Neural crest cell (in vitro differentiated cells): Measurements from ENCODE around the gene ZFP92. TPM values are rescaled to one million over a fixed set of nuclear protein-coding genes. Genes with fewer than 3 reads are reported as not detected.
"Not testable (repeated sequence)": the region's sequence is repeated elsewhere in the genome, so short reads cannot be mapped to it uniquely, and the experiment has no call there.

Source experiments
- DNase-seq: peaks from one replicate; pipeline ENCODE4 v3.0.0; 2021; ENCODE audit warnings: low read depth, mixed read lengths, low spot score
- H3K27ac Mint-ChIP-seq: one replicate; pipeline ENCODE4 v1.8.0; 2021; ENCODE audit warnings: mild to moderate bottlenecking, mixed read lengths; ENCODE audit not compliant: unreplicated experiment
- H3K27me3 Mint-ChIP-seq: 2 replicates; pipeline ENCODE4 v1.8.0; 2021; ENCODE audit warnings: low read depth, mild to moderate bottlenecking, mixed read lengths
- H3K36me3 Mint-ChIP-seq: 2 replicates; pipeline ENCODE4 v1.8.0; 2021; ENCODE audit warnings: low read depth, mild to moderate bottlenecking, mixed read lengths
- H3K4me1 Mint-ChIP-seq: 2 replicates; pipeline ENCODE4 v1.8.0; 2021; ENCODE audit warnings: mixed read lengths
- H3K4me3 Mint-ChIP-seq: one replicate; pipeline ENCODE4 v1.8.0; 2021; ENCODE audit warnings: mild to moderate bottlenecking, mixed read lengths
- H3K9me3 Mint-ChIP-seq: 2 replicates; pipeline ENCODE4 v1.8.0; 2021; ENCODE audit warnings: mixed read lengths
- total RNA-seq: library from RNA; stranded (reverse); gene quantifications from 2 replicates; pipeline ENCODE4 v1.2.1, GENCODE V29; 2021
- TF ChIP-seq, protein P1 (sequence below): fragments of 200-600 bp; sonication (generic); conservative IDR thresholded peaks from 2 replicates; pipeline ENCODE4 v1.5.0; 2021; ENCODE audit warnings: antibody characterized with exemption, mild to moderate bottlenecking

Gene ZFP92
- total RNA-seq, 1 donor from 2014 or later: 0.23 TPM

GRCh38 chrX:153400146-153401132 lies 10.8 kb upstream of the ZFP92 start:
- Mint-ChIP-seq H3K4me3 (no peak overlapping the region), H3K4me1 (no peaks in the 10 kb centered on the region), H3K9me3 (peaks cover 14% of the 10 kb centered on the region), H3K27ac (no peak overlapping the region), H3K36me3 (peaks cover 3% of the 10 kb centered on the region), H3K27me3 (peaks cover 17% of the 10 kb centered on the region)
- peak; percentile 53 for DNase-seq
- TF ChIP-seq, protein P1, sequence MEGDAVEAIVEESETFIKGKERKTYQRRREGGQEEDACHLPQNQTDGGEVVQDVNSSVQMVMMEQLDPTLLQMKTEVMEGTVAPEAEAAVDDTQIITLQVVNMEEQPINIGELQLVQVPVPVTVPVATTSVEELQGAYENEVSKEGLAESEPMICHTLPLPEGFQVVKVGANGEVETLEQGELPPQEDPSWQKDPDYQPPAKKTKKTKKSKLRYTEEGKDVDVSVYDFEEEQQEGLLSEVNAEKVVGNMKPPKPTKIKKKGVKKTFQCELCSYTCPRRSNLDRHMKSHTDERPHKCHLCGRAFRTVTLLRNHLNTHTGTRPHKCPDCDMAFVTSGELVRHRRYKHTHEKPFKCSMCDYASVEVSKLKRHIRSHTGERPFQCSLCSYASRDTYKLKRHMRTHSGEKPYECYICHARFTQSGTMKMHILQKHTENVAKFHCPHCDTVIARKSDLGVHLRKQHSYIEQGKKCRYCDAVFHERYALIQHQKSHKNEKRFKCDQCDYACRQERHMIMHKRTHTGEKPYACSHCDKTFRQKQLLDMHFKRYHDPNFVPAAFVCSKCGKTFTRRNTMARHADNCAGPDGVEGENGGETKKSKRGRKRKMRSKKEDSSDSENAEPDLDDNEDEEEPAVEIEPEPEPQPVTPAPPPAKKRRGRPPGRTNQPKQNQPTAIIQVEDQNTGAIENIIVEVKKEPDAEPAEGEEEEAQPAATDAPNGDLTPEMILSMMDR: peak; percentile 68

GRCh38 chrX:153401133-153401764 lies 10.0 kb upstream of the ZFP92 start, which contains the start of gene PNMA6E:
Gene PNMA6E, minus strand, starts transcription at chrX:153401350. Its CDS starts 2,501 bp downstream, at chrX:153398849.
- Mint-ChIP-seq H3K4me1 (no peaks in the 10 kb centered on the region), H3K4me3 (no peak within 1 kb of the TSS), H3K27ac (no peak within 1 kb of the TSS), H3K27me3 (peaks cover 17% of the 10 kb centered on the region), H3K9me3 (peaks cover 14% of the 10 kb centered on the region), H3K36me3 (peaks cover 3% of the 10 kb centered on the region)
- TF ChIP-seq, protein P1: no peak
- DNase-seq: no peak

DNA sequence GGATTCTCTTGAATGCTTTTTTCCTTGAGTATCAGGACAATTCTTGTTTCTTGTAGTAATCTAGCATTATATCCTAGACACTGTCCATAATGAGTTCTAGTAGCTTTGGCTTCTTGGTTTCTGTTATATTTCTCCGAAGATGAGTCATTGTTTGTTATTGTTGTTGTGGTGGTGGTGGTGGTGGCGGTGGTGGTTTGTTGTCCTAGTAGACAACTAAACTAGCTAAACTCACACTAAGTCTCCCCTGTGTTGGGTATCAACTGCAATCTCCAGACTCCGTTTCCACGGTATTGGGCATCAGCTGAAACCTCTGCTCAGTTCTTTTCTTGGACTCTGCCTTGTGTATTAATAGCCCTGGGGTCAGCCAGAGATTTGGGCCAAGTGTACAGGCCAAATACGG lies 6.9 kb upstream of the ZFP92 start:
- peaks cover 14% of the 10 kb centered on the region for H3K9me3 Mint-ChIP-seq
- H3K27ac Mint-ChIP-seq, H3K4me3 Mint-ChIP-seq, H3K36me3 Mint-ChIP-seq, DNase-seq, H3K4me1 Mint-ChIP-seq: not testable (repeated sequence)
- peaks cover 19% of the 10 kb centered on the region for H3K27me3 Mint-ChIP-seq

DNA sequence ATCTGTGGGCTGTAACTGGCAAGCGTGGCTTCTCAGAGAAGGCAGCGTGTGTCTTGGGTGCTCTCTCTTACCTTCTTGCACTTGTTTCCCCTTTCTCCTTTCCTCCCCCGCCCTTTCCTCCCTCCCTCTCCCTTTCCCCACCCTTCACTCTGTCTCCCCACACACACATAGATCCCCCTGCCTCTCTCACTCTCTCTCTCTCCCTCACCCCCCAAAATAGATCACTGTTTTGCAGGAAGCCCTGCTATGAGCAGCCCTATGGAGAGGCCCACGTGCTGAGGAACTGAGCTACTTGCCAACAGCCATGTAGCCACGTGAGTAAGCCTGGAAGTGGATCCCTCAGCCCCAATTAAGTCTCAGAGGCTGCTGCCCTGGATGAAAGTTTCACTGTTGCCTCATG lies 5.8 kb upstream of the ZFP92 start:
- H3K4me1 Mint-ChIP-seq: peaks cover under 1% of the 10 kb centered on the region
- H3K4me3 Mint-ChIP-seq: no peak overlapping the region
- peaks cover 19% of the 10 kb centered on the region for H3K27me3 Mint-ChIP-seq
- peaks cover 3% of the 10 kb centered on the region for H3K36me3 Mint-ChIP-seq
- no peak for DNase-seq
- peaks cover 14% of the 10 kb centered on the region for H3K9me3 Mint-ChIP-seq
- TF ChIP-seq, protein P1: no peak
- H3K27ac Mint-ChIP-seq: no peak overlapping the region

DNA sequence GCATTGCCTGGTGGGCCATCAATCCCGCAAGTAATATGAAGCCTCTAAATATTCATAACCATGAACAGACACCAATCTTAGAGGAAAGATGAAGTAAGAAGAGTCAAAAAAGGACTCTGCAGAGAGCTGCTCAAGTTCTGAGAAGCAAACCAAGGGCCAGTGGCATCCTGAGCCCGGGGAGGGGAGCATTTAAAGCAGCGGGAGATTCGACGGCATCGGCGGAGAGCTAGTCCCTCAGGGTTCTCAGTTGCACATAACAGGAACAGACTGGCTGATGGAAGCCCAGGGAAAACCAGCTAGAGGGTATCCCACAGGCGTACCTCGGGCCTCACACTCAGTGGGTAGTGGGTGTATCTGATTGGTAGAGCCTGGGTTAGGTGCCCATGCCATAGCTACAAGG lies 5.3 kb upstream of the ZFP92 start:
- Mint-ChIP-seq H3K27ac (no peak overlapping the region), H3K36me3 (peaks cover 3% of the 10 kb centered on the region), H3K4me1 (peaks cover 6% of the 10 kb centered on the region), H3K9me3 (peaks cover 14% of the 10 kb centered on the region), H3K4me3 (no peak overlapping the region), H3K27me3 (peaks cover 24% of the 10 kb centered on the region)
- no peak for DNase-seq
- TF ChIP-seq, protein P1: no peak
